Measurements from ENCODE around the gene C17orf107. TPM values are rescaled to one million over a fixed set of nuclear protein-coding genes. Genes with fewer than 3 reads are reported as not detected.

Gene C17orf107
- polyA plus RNA-seq, 1 donor from 2014 or later: 0.45 TPM

- Histone ChIP-seq H3K36me3 (ENCODE audit: insufficient read depth, low read length) (no peaks in the 10 kb centered on the region), H3K27me3 (ENCODE audit: insufficient read depth, low read depth, low read length) (no peaks in the 10 kb centered on the region), H3K27ac (ENCODE audit: low read length) (no peak overlapping the region), H4K20me1 (ENCODE audit: insufficient read depth) (no peaks in the 10 kb centered on the region), H2AFZ (ENCODE audit: low read depth, low read length) (no peak overlapping the region), H3K9me3 (ENCODE audit: low read length) (no peaks in the 10 kb centered on the region), H3K79me2 (replicated peaks; ENCODE audit: insufficient read depth, low read length) (no peaks in the 10 kb centered on the region), H3K9me2 (ENCODE audit: insufficient read depth, low read length) (no peaks in the 10 kb centered on the region), H3K4me3 (ENCODE audit: low read length) (no peak overlapping the region), H3K4me2 (ENCODE audit: low read length) (no peak overlapping the region), H3F3A (ENCODE audit: insufficient read depth, low read length, poor library complexity, severe bottlenecking) (no peaks in the 10 kb centered on the region), H3K9ac (ENCODE audit: low read length) (no peak overlapping the region)
- TF ChIP-seq, protein P1, sequence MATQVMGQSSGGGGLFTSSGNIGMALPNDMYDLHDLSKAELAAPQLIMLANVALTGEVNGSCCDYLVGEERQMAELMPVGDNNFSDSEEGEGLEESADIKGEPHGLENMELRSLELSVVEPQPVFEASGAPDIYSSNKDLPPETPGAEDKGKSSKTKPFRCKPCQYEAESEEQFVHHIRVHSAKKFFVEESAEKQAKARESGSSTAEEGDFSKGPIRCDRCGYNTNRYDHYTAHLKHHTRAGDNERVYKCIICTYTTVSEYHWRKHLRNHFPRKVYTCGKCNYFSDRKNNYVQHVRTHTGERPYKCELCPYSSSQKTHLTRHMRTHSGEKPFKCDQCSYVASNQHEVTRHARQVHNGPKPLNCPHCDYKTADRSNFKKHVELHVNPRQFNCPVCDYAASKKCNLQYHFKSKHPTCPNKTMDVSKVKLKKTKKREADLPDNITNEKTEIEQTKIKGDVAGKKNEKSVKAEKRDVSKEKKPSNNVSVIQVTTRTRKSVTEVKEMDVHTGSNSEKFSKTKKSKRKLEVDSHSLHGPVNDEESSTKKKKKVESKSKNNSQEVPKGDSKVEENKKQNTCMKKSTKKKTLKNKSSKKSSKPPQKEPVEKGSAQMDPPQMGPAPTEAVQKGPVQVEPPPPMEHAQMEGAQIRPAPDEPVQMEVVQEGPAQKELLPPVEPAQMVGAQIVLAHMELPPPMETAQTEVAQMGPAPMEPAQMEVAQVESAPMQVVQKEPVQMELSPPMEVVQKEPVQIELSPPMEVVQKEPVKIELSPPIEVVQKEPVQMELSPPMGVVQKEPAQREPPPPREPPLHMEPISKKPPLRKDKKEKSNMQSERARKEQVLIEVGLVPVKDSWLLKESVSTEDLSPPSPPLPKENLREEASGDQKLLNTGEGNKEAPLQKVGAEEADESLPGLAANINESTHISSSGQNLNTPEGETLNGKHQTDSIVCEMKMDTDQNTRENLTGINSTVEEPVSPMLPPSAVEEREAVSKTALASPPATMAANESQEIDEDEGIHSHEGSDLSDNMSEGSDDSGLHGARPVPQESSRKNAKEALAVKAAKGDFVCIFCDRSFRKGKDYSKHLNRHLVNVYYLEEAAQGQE (IDR thresholded peaks at IDR 0.05; ENCODE audit: borderline replicate concordance): no peak
- TF ChIP-seq TAF1 (IDR thresholded peaks at IDR 0.05; ENCODE audit: low read depth): no peak
- no peak for TF ChIP-seq EZH2 (IDR thresholded peaks at IDR 0.05; ENCODE audit: borderline replicate concordance, insufficient read depth, low read length, poor library complexity, severe bottlenecking)
- no peak for TF ChIP-seq POLR2AphosphoS5 (IDR thresholded peaks at IDR 0.05)
- TF ChIP-seq EP300 (conservative IDR thresholded peaks at IDR 0.05; ENCODE audit: poor library complexity, severe bottlenecking): no peak
Measured at GRCh38 chr17:4858068-4858881, 41.1 kb upstream of the C17orf107 start.

GRCh38 chr17:4858882-4859260 is 40.5 kb upstream of the C17orf107 start:
- Histone ChIP-seq H3F3A (ENCODE audit: insufficient read depth, low read length, poor library complexity, severe bottlenecking) (no peaks in the 10 kb centered on the region), H4K20me1 (ENCODE audit: insufficient read depth) (no peaks in the 10 kb centered on the region), H3K79me2 (replicated peaks; ENCODE audit: insufficient read depth, low read length) (no peaks in the 10 kb centered on the region), H3K36me3 (ENCODE audit: insufficient read depth, low read length) (no peaks in the 10 kb centered on the region), H3K27me3 (ENCODE audit: insufficient read depth, low read depth, low read length) (no peaks in the 10 kb centered on the region), H3K9me2 (ENCODE audit: insufficient read depth, low read length) (no peaks in the 10 kb centered on the region), H3K9ac (ENCODE audit: low read length) (no peak overlapping the region), H2AFZ (ENCODE audit: low read depth, low read length) (no peak overlapping the region), H3K27ac (ENCODE audit: low read length) (no peak overlapping the region), H3K4me3 (ENCODE audit: low read length) (no peak overlapping the region), H3K4me2 (ENCODE audit: low read length) (no peak overlapping the region), H3K9me3 (ENCODE audit: low read length) (no peaks in the 10 kb centered on the region)
- no peak for TF ChIP-seq CTCF (IDR thresholded peaks at IDR 0.05; ENCODE audit: poor library complexity, severe bottlenecking)
- TF ChIP-seq RAD21 (conservative IDR thresholded peaks at IDR 0.05): no peak
- TF ChIP-seq EZH2 (IDR thresholded peaks at IDR 0.05; ENCODE audit: borderline replicate concordance, insufficient read depth, low read length, poor library complexity, severe bottlenecking): no peak
- TF ChIP-seq, protein P1 (IDR thresholded peaks at IDR 0.05; ENCODE audit: borderline replicate concordance): no peak

Data from neural cell (in vitro differentiated cells).